Endothelial cell of umbilical vein (primary cell): ENCODE results near the gene SDCBP2. TPM values are rescaled to one million over a fixed set of nuclear protein-coding genes. Genes with fewer than 3 reads are reported as not detected.

Experiments
- BruUV-seq: library from RNA; stranded (reverse); fragments of 400-500 nt; replicated peaks from 2 replicates; lab custom pipeline; 2021; lab: Mats Ljungman, UMichigan
- CTCF ChIA-PET: fragments of 300-600, 350-600 bp; sonication (Branson Sonifier 250); formaldehyde crosslinking; loops from one replicate; lab custom pipeline; 2021; ENCODE audit warnings: antibody characterized with exemption, inconsistent platforms; lab: Charles Lee
- POLR2A ChIA-PET: fragments of 300-600, 350-600 bp; sonication (Branson Sonifier 250); formaldehyde crosslinking; loops from one replicate; lab custom pipeline; 2021; ENCODE audit warnings: antibody characterized with exemption, inconsistent platforms; lab: Charles Lee
- DNase-seq: peaks from one replicate; pipeline ENCODE4 v3.0.0-alpha.2; 2011; ENCODE audit warnings: low read depth, low spot score
- FAIRE-seq: peaks from 2 replicates; lab custom pipeline; 2011; peaks lifted over from hg19 to GRCh38; lab: Jason Lieb, UNC
- H2AFZ ChIP-seq: 2 replicates; pipeline ENCODE4 v1.6.0; 2012; ENCODE audit warnings: low read depth, low read length, control low read depth, inconsistent platforms
- H3K27ac ChIP-seq: 2 replicates; pipeline ENCODE4 v1.5.1; 2011; ENCODE audit warnings: low read depth, mild to moderate bottlenecking, control low read depth, low read length, moderate library complexity; ENCODE audit not compliant: insufficient read depth
- H3K27me3 ChIP-seq, 2 experiments: 2 replicates each; pipeline versions ENCODE4 v1.6.0 to v1.6.1; 2011; ENCODE audit warnings: low read length in 2 of 2, mixed read lengths in 1 of 2; ENCODE audit not compliant: control insufficient read depth in 2 of 2, insufficient read depth in 2 of 2
- H3K36me3 ChIP-seq, 2 experiments: 2 replicates in 1 of 2; 3 replicates in 1 of 2; pipeline ENCODE4 v1.5.1; 2011; ENCODE audit warnings: low read length in 2 of 2, mild to moderate bottlenecking in 1 of 2, moderate library complexity in 1 of 2; ENCODE audit not compliant: control insufficient read depth in 2 of 2, insufficient read depth in 2 of 2; ENCODE audit errors: extremely low read depth in 1 of 2
- H3K4me1 ChIP-seq: 3 replicates; pipeline ENCODE4 v1.5.1; 2011; ENCODE audit warnings: mild to moderate bottlenecking, low read length; ENCODE audit not compliant: control insufficient read depth, insufficient read depth; ENCODE audit errors: extremely low read depth
- H3K4me2 ChIP-seq: 2 replicates; pipeline ENCODE4 v1.6.1; 2011; ENCODE audit warnings: low read length, control low read depth, mixed read lengths; ENCODE audit not compliant: insufficient read depth
- H3K4me3 ChIP-seq, 3 experiments: fragments of 200-600 bp in 1 of 3; sonication (generic), shearing (Covaris generic) in 1 of 3; replicated peaks in 1 of 3; 2 replicates each; pipeline ENCODE4 v1.5.1; 2011 to 2016; ENCODE audit warnings: control low read depth in 3 of 3, low read length in 3 of 3, mild to moderate bottlenecking in 2 of 3, inconsistent platforms in 1 of 3, low read depth in 1 of 3, moderate library complexity in 1 of 3; ENCODE audit not compliant: insufficient read depth in 1 of 3
- H3K79me2 ChIP-seq: 2 replicates; pipeline ENCODE4 v1.6.0; 2012; ENCODE audit warnings: low read length, inconsistent platforms; ENCODE audit not compliant: control insufficient read depth, insufficient read depth
- H3K9ac ChIP-seq: replicated peaks from 2 replicates; pipeline ENCODE3; 2011; ENCODE audit warnings: low read length, control low read depth; ENCODE audit not compliant: insufficient read depth; ENCODE audit errors: extremely low read depth
- H3K9me1 ChIP-seq: replicated peaks from 3 replicates; pipeline ENCODE4 v1.6.0; 2011; ENCODE audit warnings: mild to moderate bottlenecking, low read length; ENCODE audit not compliant: control insufficient read depth, insufficient read depth; ENCODE audit errors: extremely low read depth
- H3K9me3 ChIP-seq: replicated peaks from 2 replicates; pipeline ENCODE4 v1.5.1; 2012; ENCODE audit warnings: low read length, inconsistent platforms; ENCODE audit not compliant: control insufficient read depth, insufficient read depth
- H4K20me1 ChIP-seq: replicated peaks from 2 replicates; pipeline ENCODE3; 2011; ENCODE audit warnings: mild to moderate bottlenecking, low read length; ENCODE audit not compliant: control insufficient read depth, insufficient read depth; ENCODE audit errors: extremely low read depth
- CTCF ChIP-seq, 2 donors: IDR thresholded peaks; 1 replicate in 1 of 2; 2 replicates in 1 of 2; pipeline ENCODE4 v1.5.1; 2011; ENCODE audit warnings: low read length in 2 of 2, mild to moderate bottlenecking in 2 of 2, moderate library complexity in 2 of 2, control low read depth in 1 of 2, inconsistent platforms in 1 of 2, low read depth in 1 of 2; ENCODE audit not compliant: insufficient read depth in 1 of 2; ENCODE audit errors: extremely low read depth in 1 of 2
- EZH2 ChIP-seq: IDR thresholded peaks from 2 replicates; pipeline ENCODE4 v1.6.1; 2012; ENCODE audit warnings: borderline replicate concordance, low read depth, mild to moderate bottlenecking, moderate library complexity, low read length, inconsistent platforms; ENCODE audit not compliant: severe bottlenecking
- FOS ChIP-seq: IDR thresholded peaks from 2 replicates; pipeline ENCODE4 v1.6.1; 2011; ENCODE audit warnings: mild to moderate bottlenecking, low read length, moderate library complexity, borderline replicate concordance; ENCODE audit not compliant: insufficient read depth
- GATA2 ChIP-seq: IDR thresholded peaks from 2 replicates; pipeline ENCODE4 v1.7.0; 2011; ENCODE audit warnings: low read depth, mild to moderate bottlenecking, moderate library complexity, mixed read lengths, low read length; ENCODE audit not compliant: insufficient read length, insufficient read depth
- JUN ChIP-seq: IDR thresholded peaks from 2 replicates; pipeline ENCODE4 v1.6.1; 2011; ENCODE audit warnings: borderline replicate concordance, low read depth; ENCODE audit not compliant: insufficient read length, insufficient read depth
- MAX ChIP-seq: IDR thresholded peaks from 2 replicates; pipeline ENCODE4 v1.6.1; 2011; ENCODE audit not compliant: insufficient read depth, insufficient read length
- MYC ChIP-seq: IDR thresholded peaks from one replicate; pipeline ENCODE4 v1.6.1; 2011; ENCODE audit warnings: mild to moderate bottlenecking, low read depth, low read length
- POLR2A ChIP-seq: IDR thresholded peaks from 2 replicates; pipeline ENCODE4 v1.6.1; 2012; ENCODE audit warnings: low read depth, mild to moderate bottlenecking, control low read depth, low read length
- POLR2AphosphoS5 ChIP-seq: IDR thresholded peaks from 2 replicates; pipeline ENCODE4 v1.6.1; 2012; ENCODE audit warnings: low read depth, mild to moderate bottlenecking, control low read depth, low read length, moderate library complexity; ENCODE audit not compliant: insufficient read depth
- dilution Hi-C: fragments of 300-500 bp; cut with MboI; formaldehyde crosslinking; loops from one replicate; pipeline ENCODE4 v1.15.0; 2019; ENCODE audit warnings: low sequenced_read_pairs; ENCODE audit not compliant: extremely low pct_ligation_motif_present
- intact Hi-C: fragments of 100-400 bp; cut with micrococcal nuclease; formaldehyde crosslinking; loops from one replicate; pipeline ENCODE4 v1.10.0; 2022
- polyA plus RNA-seq, 4 experiments: library from polyadenylated mRNA; depleted of rRNA in 3 of 4; stranded (reverse) in 3 of 4; unstranded in 1 of 4; fragments of >200 nt; gene quantifications; 2 replicates each; pipeline versions ENCODE4 v1.2.1 to v1.2.3, GENCODE V29; 2011 to 2012; ENCODE audit warnings: missing spikeins in 1 of 4
- total RNA-seq: library from RNA; stranded (reverse); gene quantifications from 2 replicates; pipeline ENCODE4 v1.2.3, GENCODE V29; 2021

SDCBP2 gene
- total and polyA plus RNA-seq, 2 donors (not counting 3 experiments of a cell fraction or from before 2014, with no cell fraction given) = 6.9 to 9.0 TPM

GRCh38 chr20:1265916-1266166 is 63.1 kb downstream of the SDCBP2 start:
- no peak for DNase-seq
- dilution Hi-C loops = no loop called here
- TF ChIP-seq MYC = no peak
- TF ChIP-seq EZH2 = no peak
- TF ChIP-seq JUN = no peak
- TF ChIP-seq FOS = no peak
- TF ChIP-seq POLR2A = no peak
- TF ChIP-seq POLR2AphosphoS5 = no peak
- TF ChIP-seq MAX = no peak
- TF ChIP-seq GATA2 = no peak
- no peak for TF ChIP-seq CTCF (IDR thresholded peaks at IDR 0.05; ENCODE audit: extremely low read depth in 1 of 2, insufficient read depth in 1 of 2, low read depth in 1 of 2, low read length in 2 of 2)

More at GRCh38 chr20:1265916-1266166, 63.1 kb downstream of the SDCBP2 start:
- intact Hi-C loops = loop anchor here (1.0 to 5.0 kb wide), 2 partner anchors 24 to 39 kb away; partner anchors contain the start of gene RAD21L1
- FAIRE-seq = no peak
- H3K9me1 ChIP-seq = no peaks in the 10 kb centered on the region
- no peaks in the 10 kb centered on the region for H4K20me1 ChIP-seq
- peak overlapping the region; percentile 45 for H3K4me2 ChIP-seq
- peaks cover 0 to 1% of the 10 kb centered on the region in 2 experiments for H3K36me3 ChIP-seq
- peaks cover 8% of the 10 kb centered on the region for H3K4me1 ChIP-seq
- H3K9ac ChIP-seq = no peak overlapping the region
- POLR2A ChIA-PET = interaction anchor here (0.6 kb wide), 1 partner anchor 189 kb away, joined by 3 read pairs; no protein-coding TSS in a partner anchor
- BruUV-seq = no TSS peak
- CTCF ChIA-PET = interaction anchor here (0.7 to 1.9 kb wide), 6 partner anchors 24 to 405 kb away, joined by 3 to 9 read pairs (median 4); no protein-coding TSS in a partner anchor
- no peaks in the 10 kb centered on the region for H3K79me2 ChIP-seq
- H3K27ac ChIP-seq = no peak overlapping the region
- no peaks in the 10 kb centered on the region for H3K9me3 ChIP-seq
- peak overlapping the region; percentile 78 for H2AFZ ChIP-seq
- peak overlapping the region in 2 of 3 experiments; percentile 60 to 76 for H3K4me3 ChIP-seq
- no peaks in the 10 kb centered on the region for H3K27me3 ChIP-seq
